CD4-positive, alpha-beta T cell treated with Interleukin-17A for 1 hour (primary cell): Measurements from ENCODE around the gene COL18A1.

Source experiments
- DNase-seq: peaks from one replicate; pipeline ENCODE4 v3.0.0-alpha.2; 2020

Gene COL18A1

DNA sequence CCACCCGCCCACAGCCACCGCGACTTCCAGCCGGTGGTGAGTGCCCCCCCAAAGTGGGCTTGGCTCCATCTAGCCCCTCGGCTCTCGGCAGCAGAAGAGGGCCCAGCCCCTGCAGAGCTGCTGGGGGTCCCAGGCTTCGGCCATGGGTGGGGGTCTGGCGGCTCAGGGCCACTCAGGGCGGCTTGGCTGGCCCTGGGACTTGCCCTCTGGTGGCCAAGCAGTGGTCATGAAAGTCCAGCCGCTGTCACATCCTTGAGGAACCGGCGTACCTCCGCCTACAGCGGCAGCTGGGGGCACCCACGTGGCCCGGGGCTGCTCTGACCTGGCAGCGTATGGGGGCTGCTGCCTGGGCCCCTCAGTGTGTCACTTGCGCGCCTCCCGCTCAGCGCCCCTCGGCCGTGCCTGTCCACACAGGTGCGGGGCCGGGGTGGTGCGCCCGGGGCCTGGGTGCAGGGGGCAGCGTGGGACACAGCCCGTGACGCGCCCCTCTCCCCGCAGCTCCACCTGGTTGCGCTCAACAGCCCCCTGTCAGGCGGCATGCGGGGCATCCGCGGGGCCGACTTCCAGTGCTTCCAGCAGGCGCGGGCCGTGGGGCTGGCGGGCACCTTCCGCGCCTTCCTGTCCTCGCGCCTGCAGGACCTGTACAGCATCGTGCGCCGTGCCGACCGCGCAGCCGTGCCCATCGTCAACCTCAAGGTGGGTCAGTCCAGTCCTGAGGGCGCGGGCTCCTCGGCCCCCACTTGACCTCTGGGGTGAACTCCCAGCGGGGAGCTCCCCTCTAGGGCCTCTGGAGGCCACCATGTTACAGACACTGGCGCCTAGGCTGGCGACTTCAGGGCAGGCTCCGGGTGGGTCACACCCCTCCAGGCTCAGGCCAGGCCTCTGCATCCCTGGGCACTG is 104.9 kb downstream of the COL18A1 start:
- no peak for DNase-seq

- DNase-seq = no peak
Measured at GRCh38 chr21:45510466-45510955, 105.5 kb downstream of the COL18A1 start.

GRCh38 chr21:45511007-45511406 is 106.0 kb downstream of the COL18A1 start:
- DNase-seq = no peak

- no peak for DNase-seq
Measured at GRCh38 chr21:45511661-45512431, 106.9 kb downstream of the COL18A1 start.

GRCh38 chr21:45512626-45513002 is 107.6 kb downstream of the COL18A1 start:
- DNase-seq = no peak

- DNase-seq = no peak
Measured at GRCh38 chr21:45513003-45513717, 108.2 kb downstream of the COL18A1 start.

GRCh38 chr21:45513741-45514310 is 108.9 kb downstream of the COL18A1 start:
- DNase-seq = no peak

DNA sequence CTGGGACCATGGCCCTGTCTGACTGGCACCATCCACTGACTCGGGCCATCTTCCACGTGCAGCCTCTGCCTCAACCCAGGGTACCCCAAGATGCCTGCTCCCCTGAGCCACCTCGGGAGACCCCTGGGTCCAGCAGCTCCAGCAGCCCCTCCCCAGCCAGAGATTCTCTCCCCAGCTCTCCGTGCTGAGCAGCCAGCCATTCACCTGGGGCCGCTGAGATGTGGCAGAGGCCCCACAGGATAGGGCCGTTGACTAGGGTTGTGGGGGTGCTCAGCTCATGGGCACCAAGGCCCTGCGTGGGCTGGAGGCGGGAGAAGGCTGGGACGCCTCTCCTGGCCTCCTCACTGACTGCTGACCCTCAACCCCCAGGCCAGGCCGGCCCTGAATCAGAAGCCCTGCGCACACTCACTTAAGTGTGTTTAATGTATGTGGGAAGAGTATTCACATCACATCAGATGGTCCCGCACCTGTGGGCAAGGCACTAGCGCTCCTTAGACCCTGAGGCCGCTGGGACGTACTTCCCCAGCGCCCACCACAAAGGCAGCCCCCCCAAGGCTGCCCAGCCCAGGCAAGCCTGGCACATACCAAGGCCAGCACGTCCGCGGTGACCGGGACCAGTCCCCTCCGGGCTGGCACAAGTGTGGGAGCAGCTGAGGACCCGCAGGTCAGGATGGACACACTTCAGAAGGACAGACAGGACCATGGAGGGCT is 109.5 kb downstream of the COL18A1 start:
- DNase-seq = no peak

GRCh38 chr21:45515241-45516061 is 110.5 kb downstream of the COL18A1 start:
- DNase-seq = no peak

DNA sequence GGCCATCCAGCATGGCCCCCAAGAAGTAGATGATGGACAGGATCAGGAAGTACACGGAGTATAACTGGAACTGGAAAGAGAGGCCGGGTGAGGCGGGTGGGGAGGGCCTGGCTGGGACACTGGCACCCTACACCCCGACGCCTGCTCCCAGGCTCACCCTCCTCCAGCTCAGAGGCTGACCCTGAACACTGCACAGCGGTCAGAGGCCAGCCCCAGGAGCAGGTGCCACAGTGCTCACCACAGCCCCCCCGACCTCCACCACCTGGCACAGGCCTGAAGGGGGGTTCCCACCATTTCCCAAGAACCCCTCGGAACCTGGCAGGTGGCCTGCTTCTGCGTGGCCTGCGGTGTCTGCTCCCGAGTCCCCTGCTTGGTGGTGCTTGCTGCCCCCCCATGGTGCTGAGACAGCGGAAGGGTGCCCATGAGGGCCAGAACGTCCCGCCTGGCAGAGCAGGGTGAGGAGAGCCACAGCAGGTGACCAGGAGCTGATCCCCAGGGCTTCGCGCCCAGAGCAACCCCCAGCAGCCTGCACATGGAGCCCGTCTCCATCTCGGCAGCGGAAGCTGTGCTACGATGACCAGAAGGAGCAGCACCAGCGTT is 111.2 kb downstream of the COL18A1 start:
- no peak for DNase-seq

GRCh38 chr21:45516671-45517151 is 111.7 kb downstream of the COL18A1 start:
- DNase-seq = no peak

DNA sequence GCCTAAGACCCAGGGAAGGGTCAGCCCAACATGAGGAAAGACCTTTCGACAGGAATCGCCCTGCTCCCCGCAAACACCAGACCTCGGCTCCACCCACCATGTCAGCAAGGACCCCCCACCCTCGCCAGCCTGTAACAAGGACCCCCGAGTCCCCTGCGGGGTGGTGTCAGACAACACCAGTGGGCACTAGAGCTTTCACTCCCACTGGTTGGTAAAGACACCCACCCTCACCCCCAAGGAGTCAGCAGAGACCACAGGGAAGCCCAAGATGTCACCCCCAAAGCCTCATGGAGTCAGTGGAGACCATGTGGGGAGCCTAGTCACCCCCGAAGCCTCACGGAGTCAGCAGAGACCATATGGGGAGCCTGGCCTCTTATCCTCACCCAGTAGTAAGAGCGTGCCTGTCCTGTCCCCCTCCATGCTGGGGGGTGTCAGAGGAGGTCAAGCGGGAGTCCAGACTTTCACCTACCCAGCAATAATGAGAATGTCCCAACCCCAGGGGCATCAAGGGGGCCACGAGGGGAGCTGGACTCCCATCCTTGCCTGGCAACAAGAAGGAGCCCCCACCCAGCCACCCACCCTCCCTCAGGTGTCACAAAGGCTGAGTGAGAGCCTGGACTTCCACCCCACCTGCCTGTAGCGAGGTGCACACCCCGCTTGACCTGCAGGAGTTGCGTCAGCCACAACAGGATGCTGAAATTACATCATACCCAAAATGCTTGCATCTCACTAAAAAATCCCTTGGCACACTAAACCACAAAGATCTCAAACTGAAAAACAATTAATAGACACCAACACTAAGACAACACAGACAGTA is 112.5 kb downstream of the COL18A1 start:
- DNase-seq = peak; percentile 33

DNA sequence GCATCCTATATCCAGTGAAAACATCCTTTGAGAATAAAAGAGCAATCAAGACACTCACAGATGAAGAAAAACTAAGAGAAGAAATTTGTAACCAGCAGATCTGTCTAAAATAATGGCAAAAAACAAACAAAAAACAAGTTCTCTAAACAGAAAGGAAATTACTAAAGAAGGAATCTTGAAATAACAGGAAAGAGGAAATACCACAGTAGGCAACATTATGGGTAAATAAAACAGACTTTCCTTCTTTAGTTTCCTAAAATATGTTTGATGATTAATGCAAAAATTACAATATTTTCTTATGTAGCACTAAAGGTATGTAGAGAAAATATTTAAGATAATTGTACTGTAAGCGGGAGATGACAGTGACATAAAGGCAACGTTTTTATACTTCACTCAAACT is 113.8 kb downstream of the COL18A1 start:
- no peak for DNase-seq

- no peak for DNase-seq
Measured at GRCh38 chr21:45519182-45519581, 114.2 kb downstream of the COL18A1 start.

- no peak for DNase-seq
Measured at GRCh38 chr21:45521241-45521640, 116.3 kb downstream of the COL18A1 start.

GRCh38 chr21:45522381-45522780 is 117.4 kb downstream of the COL18A1 start:
- no peak for DNase-seq

DNA sequence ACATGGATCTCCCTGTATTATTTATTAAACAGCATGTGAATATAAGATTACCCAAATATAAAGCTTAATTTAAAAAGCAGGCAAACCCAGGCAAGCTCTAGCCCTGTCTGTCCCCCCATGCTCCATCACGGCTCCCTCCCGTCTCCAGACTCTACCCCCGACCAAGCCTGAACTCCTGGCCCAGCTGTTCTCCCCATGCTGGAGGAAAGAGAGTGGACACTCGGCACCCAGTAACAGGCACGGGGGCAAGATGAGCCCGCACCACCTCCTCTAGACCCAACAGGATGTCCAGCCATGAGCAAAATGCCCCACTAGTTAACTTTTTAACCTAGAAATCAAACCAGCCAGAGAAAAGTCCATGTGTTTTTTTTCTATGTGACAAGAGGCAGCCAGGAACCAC is 118.0 kb downstream of the COL18A1 start:
- no peak for DNase-seq

GRCh38 chr21:45523411-45524101 is 118.6 kb downstream of the COL18A1 start:
- DNase-seq = no peak

- no peak for DNase-seq
Measured at GRCh38 chr21:45524756-45525152, 119.8 kb downstream of the COL18A1 start.
